Upper lobe of right lung (tissue), 1 donor: ENCODE results near the gene VPS35. TPM values are rescaled to one million over a fixed set of nuclear protein-coding genes. Genes with fewer than 3 reads are reported as not detected.

Experiments used
- ATAC-seq: fragments of 200-7000 bp; cut with Tn5 transposase; one replicate; pipeline ENCODE4 v1.9.1; 2020; ENCODE audit warnings: mild to moderate bottlenecking, moderate library complexity
- DNase-seq: peaks from one replicate; pipeline ENCODE4 v3.0.0-alpha.2; 2020
- H3K27ac ChIP-seq: fragments of 200-600 bp; one replicate; pipeline ENCODE4 v1.8.0; 2022
- H3K27me3 ChIP-seq: fragments of 200-600 bp; one replicate; pipeline ENCODE4 v1.8.0; 2022; ENCODE audit warnings: mild to moderate bottlenecking
- H3K36me3 ChIP-seq: fragments of 200-600 bp; one replicate; pipeline ENCODE4 v1.8.0; 2022
- H3K4me1 ChIP-seq: fragments of 200-600 bp; one replicate; pipeline ENCODE4 v1.8.0; 2022
- H3K4me3 ChIP-seq: fragments of 200-600 bp; one replicate; pipeline ENCODE4 v1.8.0; 2022; ENCODE audit warnings: mild to moderate bottlenecking
- H3K9me3 ChIP-seq: fragments of 200-600 bp; one replicate; pipeline ENCODE4 v1.8.0; 2022
- CTCF ChIP-seq: fragments of 200-600 bp; IDR thresholded peaks from one replicate; pipeline ENCODE4 v1.8.0; 2022; ENCODE audit warnings: antibody characterized with exemption
- intact Hi-C: fragments of 100-400 bp; cut with DNase I; formaldehyde crosslinking; loops from one replicate; pipeline ENCODE4 v1.11.0; 2022
- total RNA-seq: library from RNA; stranded (reverse); fragmentation: NEBNext Ultra II Directional; extraction: Animal tissue kit (Norgen Biotek cat#: 25700); gene quantifications from one replicate; pipeline ENCODE4 v1.2.1, GENCODE V29; 2021
- donor health status: DM: no; HTN: yes; CAD: no; lungs with severe emphysema.

Gene VPS35
- total RNA-seq, 1 donor from 2014 or later = 87.6 TPM

- Histone ChIP-seq H3K9me3 (no peaks in the 10 kb centered on the region), H3K36me3 (no peaks in the 10 kb centered on the region), H3K27me3 (no peaks in the 10 kb centered on the region), H3K4me1 (no peaks in the 10 kb centered on the region), H3K27ac (peak overlapping the region; percentile 47), H3K4me3 (peak overlapping the region; percentile 16)
- ATAC-seq (peak; percentile 34), DNase-seq (no peak)
- TF ChIP-seq CTCF = no peak
- intact Hi-C loops = no loop called here
Observed at GRCh38 chr16:46649588-46650253, 39.3 kb downstream of the VPS35 start.

GRCh38 chr16:46648656-46649055 is 40.3 kb downstream of the VPS35 start:
- H3K9me3 ChIP-seq = no peaks in the 10 kb centered on the region
- no peak overlapping the region for H3K27ac ChIP-seq
- no peaks in the 10 kb centered on the region for H3K36me3 ChIP-seq
- no peaks in the 10 kb centered on the region for H3K4me1 ChIP-seq
- no peak for DNase-seq
- H3K4me3 ChIP-seq = no peak overlapping the region
- no peak for ATAC-seq
- H3K27me3 ChIP-seq = no peaks in the 10 kb centered on the region
- TF ChIP-seq CTCF = no peak
- intact Hi-C loops = no loop called here

- no peaks in the 10 kb centered on the region for H3K9me3 ChIP-seq
Observed at GRCh38 chr16:46638947-46639925, 49.7 kb downstream of the VPS35 start.

GRCh38 chr16:46632778-46633733 is 55.9 kb downstream of the VPS35 start:
- no peak for TF ChIP-seq CTCF
- Histone ChIP-seq H3K27me3 (no peaks in the 10 kb centered on the region), H3K4me3 (no peak overlapping the region), H3K9me3 (no peaks in the 10 kb centered on the region), H3K27ac (no peak overlapping the region), H3K4me1 (no peaks in the 10 kb centered on the region), H3K36me3 (no peaks in the 10 kb centered on the region)
- intact Hi-C loops = no loop called here
- ATAC-seq (peak; percentile 12), DNase-seq (no peak)

More at GRCh38 chr16:46638947-46639925, 49.7 kb downstream of the VPS35 start:
- no peak for TF ChIP-seq CTCF
- intact Hi-C loops = no loop called here
- H3K4me1 ChIP-seq = no peaks in the 10 kb centered on the region
- H3K27ac ChIP-seq = no peak overlapping the region
- no peak overlapping the region for H3K4me3 ChIP-seq
- no peaks in the 10 kb centered on the region for H3K27me3 ChIP-seq
- H3K36me3 ChIP-seq = no peaks in the 10 kb centered on the region
- DNase-seq (no peak), ATAC-seq (no peak)
